ENCODE data around the gene CD5L.

The CD5L gene

GRCh38 chr1:157870490-157870889 lies 28.9 kb upstream of the CD5L start:
- H3K36me3 ChIP-seq (replicated peaks; ENCODE audit: low read depth, low read length), result no peaks in the 10 kb centered on the region
- H3K27me3 ChIP-seq (ENCODE audit: low read depth, low read length), result peaks cover 46% of the 10 kb centered on the region
- H3K4me3 ChIP-seq (ENCODE audit: low read length), result no peak overlapping the region
- H3K79me2 ChIP-seq (ENCODE audit: low read length), result no peaks in the 10 kb centered on the region
- H3K27ac ChIP-seq (ENCODE audit: low read length), result no peak overlapping the region
- no peak overlapping the region for H3K9ac ChIP-seq (ENCODE audit: low read length)
- no peak overlapping the region for H3K4me2 ChIP-seq (ENCODE audit: low read length)
- H3K4me1 ChIP-seq (ENCODE audit: low read length), result no peaks in the 10 kb centered on the region
- no peak overlapping the region for H2AFZ ChIP-seq (ENCODE audit: low read depth, low read length)
- H3K9me3 ChIP-seq (ENCODE audit: insufficient read depth, low read length), result no peaks in the 10 kb centered on the region
- TF ChIP-seq CTCF (IDR thresholded peaks at IDR 0.05; ENCODE audit: low read depth, low read length), result no peak
- TF ChIP-seq EZH2phosphoT487 (IDR thresholded peaks at IDR 0.05; ENCODE audit: low read depth), result no peak
- H4K20me1 ChIP-seq (ENCODE audit: insufficient read depth, low read length), result no peaks in the 10 kb centered on the region

- no peak overlapping the region for H2AFZ ChIP-seq (ENCODE audit: low read depth, low read length)
- H3K4me2 ChIP-seq (ENCODE audit: low read length), result no peak overlapping the region
Observed at GRCh38 chr1:157868654-157869053, 27.0 kb upstream of the CD5L start.

GRCh38 chr1:157862114-157863070 lies 20.8 kb upstream of the CD5L start:
- Histone ChIP-seq H3K27me3 (ENCODE audit: low read depth, low read length) (peaks cover 38% of the 10 kb centered on the region), H3K4me1 (ENCODE audit: low read length) (no peaks in the 10 kb centered on the region), H3K9me3 (ENCODE audit: insufficient read depth, low read length) (no peaks in the 10 kb centered on the region), H3K4me3 (ENCODE audit: low read length) (no peak overlapping the region), H3K9ac (ENCODE audit: low read length) (no peak overlapping the region), H3K27ac (ENCODE audit: low read length) (no peak overlapping the region), H2AFZ (ENCODE audit: low read depth, low read length) (no peak overlapping the region), H4K20me1 (ENCODE audit: insufficient read depth, low read length) (no peaks in the 10 kb centered on the region), H3K4me2 (ENCODE audit: low read length) (no peak overlapping the region), H3K79me2 (ENCODE audit: low read length) (no peaks in the 10 kb centered on the region), H3K36me3 (replicated peaks; ENCODE audit: low read depth, low read length) (no peaks in the 10 kb centered on the region)
- TF ChIP-seq EZH2phosphoT487 (IDR thresholded peaks at IDR 0.05; ENCODE audit: low read depth), result no peak
- TF ChIP-seq CTCF (IDR thresholded peaks at IDR 0.05; ENCODE audit: low read depth, low read length), result peak; percentile 49

More at GRCh38 chr1:157868654-157869053, 27.0 kb upstream of the CD5L start:
- TF ChIP-seq CTCF (IDR thresholded peaks at IDR 0.05; ENCODE audit: low read depth, low read length) (no peak), EZH2phosphoT487 (IDR thresholded peaks at IDR 0.05; ENCODE audit: low read depth) (no peak)
- H3K4me3 ChIP-seq (ENCODE audit: low read length), result no peak overlapping the region
- no peak overlapping the region for H3K9ac ChIP-seq (ENCODE audit: low read length)
- no peaks in the 10 kb centered on the region for H3K4me1 ChIP-seq (ENCODE audit: low read length)
- H3K27me3 ChIP-seq (ENCODE audit: low read depth, low read length), result peaks cover 47% of the 10 kb centered on the region
- H4K20me1 ChIP-seq (ENCODE audit: insufficient read depth, low read length), result no peaks in the 10 kb centered on the region
- H3K79me2 ChIP-seq (ENCODE audit: low read length), result no peaks in the 10 kb centered on the region
- no peaks in the 10 kb centered on the region for H3K36me3 ChIP-seq (replicated peaks; ENCODE audit: low read depth, low read length)
- H3K27ac ChIP-seq (ENCODE audit: low read length), result no peak overlapping the region
- no peaks in the 10 kb centered on the region for H3K9me3 ChIP-seq (ENCODE audit: insufficient read depth, low read length)

- Histone ChIP-seq H3K4me3 (ENCODE audit: low read length) (peak overlapping the region; percentile 9; the same call in 1 of the 2 replicates), H3K79me2 (ENCODE audit: low read length) (no peaks in the 10 kb centered on the region), H3K9ac (ENCODE audit: low read length) (no peak overlapping the region), H4K20me1 (ENCODE audit: insufficient read depth, low read length) (no peaks in the 10 kb centered on the region), H3K36me3 (replicated peaks; ENCODE audit: low read depth, low read length) (no peaks in the 10 kb centered on the region), H3K9me3 (ENCODE audit: insufficient read depth, low read length) (no peaks in the 10 kb centered on the region), H3K4me1 (ENCODE audit: low read length) (peaks cover 16% of the 10 kb centered on the region), H3K27ac (ENCODE audit: low read length) (no peak overlapping the region), H3K27me3 (ENCODE audit: low read depth, low read length) (peaks cover 3% of the 10 kb centered on the region; the same call in 1 of the 2 replicates), H3K4me2 (ENCODE audit: low read length) (peak overlapping the region; percentile 54), H2AFZ (ENCODE audit: low read depth, low read length) (no peak overlapping the region)
- no peak for TF ChIP-seq EZH2phosphoT487 (IDR thresholded peaks at IDR 0.05; ENCODE audit: low read depth)
- TF ChIP-seq CTCF (IDR thresholded peaks at IDR 0.05; ENCODE audit: low read depth, low read length), result no peak
Observed at GRCh38 chr1:157856538-157856937, 14.9 kb upstream of the CD5L start.

All from OCI-LY3 (cell line).